HFFc6 (cell line): Measurements from ENCODE around the gene SKIDA1. TPM values are rescaled to one million over a fixed set of nuclear protein-coding genes. Genes with fewer than 3 reads are reported as not detected.

Source experiments
- DNase-seq: peaks from one replicate; pipeline ENCODE4 v3.0.0-alpha.2; 2018
- H3K27ac Mint-ChIP-seq: 2 replicates; pipeline ENCODE4 v1.8.0; 2020; ENCODE audit warnings: mild to moderate bottlenecking, mixed read lengths
- H3K27me3 Mint-ChIP-seq: 2 replicates; pipeline ENCODE4 v1.8.0; 2021; ENCODE audit warnings: mild to moderate bottlenecking, moderate library complexity, mixed read lengths; ENCODE audit not compliant: insufficient read depth
- H3K36me3 Mint-ChIP-seq: 2 replicates; pipeline ENCODE4 v1.8.0; 2021; ENCODE audit warnings: low read depth, mixed read lengths
- H3K4me1 Mint-ChIP-seq: 2 replicates; pipeline ENCODE4 v1.8.0; 2020; ENCODE audit warnings: low read depth, mixed read lengths
- H3K4me3 Mint-ChIP-seq: 2 replicates; pipeline ENCODE4 v1.8.0; 2020; ENCODE audit warnings: mild to moderate bottlenecking, moderate library complexity, mixed read lengths
- H3K9me3 Mint-ChIP-seq: 2 replicates; pipeline ENCODE4 v1.8.0; 2020; ENCODE audit warnings: mild to moderate bottlenecking, mixed read lengths
- total RNA-seq, 6 experiments: library from RNA; stranded (reverse); fragmentation: NEBNext Ultra II Directional; extraction: Animal tissue kit (Norgen Biotek cat#: 25700); gene quantifications; 2 replicates in 1 of 6; 3 replicates in 5 of 6; pipeline ENCODE4 v1.2.3, GENCODE V29; 2021
- TF ChIP-seq, protein P1 (sequence below): fragments of 200-600 bp; sonication (generic); IDR thresholded peaks from 2 replicates; pipeline ENCODE4 v1.5.0; 2021; ENCODE audit warnings: antibody characterized with exemption, mild to moderate bottlenecking

The SKIDA1 gene
- total RNA-seq, 6 experiments from 2014 or later = 0.35 to 0.71 (median 0.46) TPM

DNA sequence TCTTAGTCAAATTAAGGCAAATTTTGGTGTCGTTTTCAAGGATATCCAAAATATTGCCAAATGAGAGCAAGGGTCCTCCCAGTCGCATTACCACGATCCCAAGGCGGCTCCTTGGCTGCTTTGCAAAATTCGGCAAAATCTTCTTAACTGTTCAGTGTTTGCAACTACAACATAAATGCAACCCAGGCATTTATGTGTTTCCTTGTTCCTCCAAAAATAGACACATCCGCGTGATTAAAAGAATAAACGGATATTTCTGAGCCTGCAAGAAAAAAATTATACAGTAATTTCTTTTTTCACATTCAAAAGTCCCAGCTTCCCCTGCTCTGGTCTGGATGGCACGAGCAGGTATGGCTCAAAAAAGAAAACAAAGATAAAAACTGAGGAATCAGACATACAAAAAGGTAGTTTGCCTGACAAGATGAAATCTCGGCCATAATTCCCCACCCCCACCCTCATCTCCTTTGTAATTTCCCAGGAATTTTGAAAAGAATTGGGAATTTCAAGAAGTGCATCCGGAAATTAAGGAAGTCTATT is 6.0 kb downstream of the SKIDA1 start:
- no peak for DNase-seq
- peak overlapping the region; percentile 95 for H3K4me3 Mint-ChIP-seq
- H3K36me3 Mint-ChIP-seq = no peaks in the 10 kb centered on the region
- peak overlapping the region; percentile 87 for H3K27ac Mint-ChIP-seq
- no peaks in the 10 kb centered on the region for H3K9me3 Mint-ChIP-seq
- no peaks in the 10 kb centered on the region for H3K27me3 Mint-ChIP-seq
- TF ChIP-seq, protein P1, sequence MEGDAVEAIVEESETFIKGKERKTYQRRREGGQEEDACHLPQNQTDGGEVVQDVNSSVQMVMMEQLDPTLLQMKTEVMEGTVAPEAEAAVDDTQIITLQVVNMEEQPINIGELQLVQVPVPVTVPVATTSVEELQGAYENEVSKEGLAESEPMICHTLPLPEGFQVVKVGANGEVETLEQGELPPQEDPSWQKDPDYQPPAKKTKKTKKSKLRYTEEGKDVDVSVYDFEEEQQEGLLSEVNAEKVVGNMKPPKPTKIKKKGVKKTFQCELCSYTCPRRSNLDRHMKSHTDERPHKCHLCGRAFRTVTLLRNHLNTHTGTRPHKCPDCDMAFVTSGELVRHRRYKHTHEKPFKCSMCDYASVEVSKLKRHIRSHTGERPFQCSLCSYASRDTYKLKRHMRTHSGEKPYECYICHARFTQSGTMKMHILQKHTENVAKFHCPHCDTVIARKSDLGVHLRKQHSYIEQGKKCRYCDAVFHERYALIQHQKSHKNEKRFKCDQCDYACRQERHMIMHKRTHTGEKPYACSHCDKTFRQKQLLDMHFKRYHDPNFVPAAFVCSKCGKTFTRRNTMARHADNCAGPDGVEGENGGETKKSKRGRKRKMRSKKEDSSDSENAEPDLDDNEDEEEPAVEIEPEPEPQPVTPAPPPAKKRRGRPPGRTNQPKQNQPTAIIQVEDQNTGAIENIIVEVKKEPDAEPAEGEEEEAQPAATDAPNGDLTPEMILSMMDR = no peak
- H3K4me1 Mint-ChIP-seq = peaks cover 67% of the 10 kb centered on the region

DNA sequence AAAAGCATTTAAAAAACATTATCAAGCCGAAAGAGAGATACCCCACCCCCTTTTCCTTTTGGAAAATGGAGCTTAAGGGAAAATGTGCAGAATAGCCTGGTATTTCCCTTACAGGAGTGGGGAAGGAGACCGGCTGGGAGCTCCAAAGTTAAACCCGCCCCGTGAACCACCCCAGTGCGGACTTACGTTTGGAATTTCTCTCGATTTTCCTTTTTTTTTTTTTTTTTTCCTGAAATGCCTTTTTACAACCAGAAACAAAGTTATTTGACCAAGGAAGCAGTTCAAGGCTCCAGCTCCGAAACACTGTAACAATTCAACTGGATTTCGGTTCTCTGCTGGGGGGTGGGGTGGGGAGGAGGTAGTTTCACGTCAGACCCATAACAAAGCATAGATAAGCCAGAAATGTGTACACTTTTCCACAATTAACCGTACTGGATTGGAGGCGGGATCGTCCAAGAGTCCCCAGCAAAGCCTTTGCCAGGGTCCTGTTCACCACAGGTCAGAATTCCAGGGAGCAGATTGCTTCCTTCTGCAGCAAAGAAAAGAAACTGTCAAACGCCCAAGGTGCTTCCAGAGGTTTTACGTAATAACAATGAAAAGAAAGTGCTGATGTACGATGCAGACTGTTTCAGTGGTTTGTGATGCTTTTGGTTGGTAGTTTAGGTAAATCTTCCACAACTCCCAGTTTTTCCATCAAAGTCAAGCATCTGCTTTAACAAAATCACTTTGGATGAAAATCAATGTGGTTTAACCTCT is 6.7 kb downstream of the SKIDA1 start:
- no peak for DNase-seq
- no peaks in the 10 kb centered on the region for H3K9me3 Mint-ChIP-seq
- H3K4me3 Mint-ChIP-seq = peak overlapping the region; percentile 95
- H3K4me1 Mint-ChIP-seq = peaks cover 64% of the 10 kb centered on the region
- peak overlapping the region; percentile 87 for H3K27ac Mint-ChIP-seq
- H3K36me3 Mint-ChIP-seq = no peaks in the 10 kb centered on the region
- TF ChIP-seq, protein P1 = no peak
- no peaks in the 10 kb centered on the region for H3K27me3 Mint-ChIP-seq

DNA sequence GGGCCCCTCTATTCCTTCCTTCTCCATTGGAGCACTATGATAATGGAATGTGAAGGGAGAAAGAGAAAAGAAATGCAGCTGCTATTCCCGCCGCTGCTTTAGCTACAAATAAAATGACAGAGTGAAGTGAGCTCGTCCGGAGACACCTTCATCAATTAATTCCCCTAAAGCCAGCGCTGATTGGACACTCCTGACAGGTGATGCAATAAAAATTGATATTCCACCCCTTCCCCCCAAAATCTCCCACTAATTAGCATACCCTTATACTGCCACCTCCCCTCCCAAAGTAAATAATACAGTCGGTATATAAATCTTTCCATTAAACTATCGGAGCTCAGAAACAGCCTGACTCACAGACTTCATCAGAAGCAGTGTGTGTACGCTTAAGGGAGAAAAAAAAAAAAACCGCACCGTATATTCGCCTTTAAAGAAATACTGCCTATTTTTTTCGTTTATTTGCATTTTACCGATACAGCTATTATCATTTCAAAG is 7.3 kb downstream of the SKIDA1 start:
- peaks cover 58% of the 10 kb centered on the region for H3K4me1 Mint-ChIP-seq
- TF ChIP-seq, protein P1 = no peak
- DNase-seq = no peak
- H3K27ac Mint-ChIP-seq = peak overlapping the region; percentile 87
- H3K27me3 Mint-ChIP-seq = no peaks in the 10 kb centered on the region
- H3K4me3 Mint-ChIP-seq = peak overlapping the region; percentile 95
- no peaks in the 10 kb centered on the region for H3K36me3 Mint-ChIP-seq
- no peaks in the 10 kb centered on the region for H3K9me3 Mint-ChIP-seq

DNA sequence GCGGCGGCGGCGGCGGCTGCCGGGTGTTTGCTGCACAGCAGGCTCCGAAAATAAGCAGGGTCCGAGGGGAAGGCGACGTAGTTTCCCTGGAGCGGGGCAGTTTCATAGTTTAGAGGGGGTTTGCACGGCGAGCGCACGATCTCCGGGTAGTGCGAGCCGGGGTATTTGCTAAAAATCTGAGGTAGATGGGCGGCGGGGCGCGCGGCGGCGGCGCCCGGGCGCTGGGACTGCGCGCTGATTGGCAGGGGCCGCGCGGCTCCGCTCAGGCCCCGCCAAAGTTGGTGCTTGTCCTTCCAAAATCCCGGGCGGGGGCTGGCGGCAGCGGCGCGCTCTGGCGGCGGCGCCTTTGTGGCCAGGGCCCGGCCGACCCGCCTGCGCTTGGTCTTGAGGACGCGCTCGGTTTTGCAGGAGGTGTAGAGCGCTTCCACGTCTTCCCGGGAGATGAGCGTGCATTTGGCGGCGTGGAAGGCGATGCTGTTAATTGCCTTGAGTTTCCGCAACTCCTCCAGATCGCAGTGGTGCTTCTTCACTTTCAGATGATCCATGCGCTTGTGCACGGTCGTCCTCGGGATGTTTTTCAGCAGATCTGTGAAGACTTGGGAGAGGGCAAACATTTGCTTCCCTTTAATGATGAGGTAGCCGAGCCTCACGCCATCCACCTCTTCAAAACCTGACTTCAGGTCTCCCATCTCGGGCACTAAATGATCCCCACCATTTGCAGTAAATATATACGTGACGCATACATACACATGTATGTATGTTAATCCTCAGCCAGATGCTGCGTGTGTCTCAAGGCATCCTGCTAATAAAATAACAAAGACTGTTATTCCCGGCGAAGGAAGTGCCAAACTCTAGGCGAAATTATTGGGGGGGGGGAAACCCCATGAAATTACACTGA is 8.1 kb downstream of the SKIDA1 start:
- TF ChIP-seq, protein P1 = no peak; the same call in 1 of the 2 replicates
- no peak for DNase-seq
- Mint-ChIP-seq H3K4me3 (peak overlapping the region; percentile 95), H3K36me3 (no peaks in the 10 kb centered on the region), H3K4me1 (peaks cover 62% of the 10 kb centered on the region), H3K27me3 (no peaks in the 10 kb centered on the region), H3K27ac (peak overlapping the region; percentile 60), H3K9me3 (no peaks in the 10 kb centered on the region)

DNA sequence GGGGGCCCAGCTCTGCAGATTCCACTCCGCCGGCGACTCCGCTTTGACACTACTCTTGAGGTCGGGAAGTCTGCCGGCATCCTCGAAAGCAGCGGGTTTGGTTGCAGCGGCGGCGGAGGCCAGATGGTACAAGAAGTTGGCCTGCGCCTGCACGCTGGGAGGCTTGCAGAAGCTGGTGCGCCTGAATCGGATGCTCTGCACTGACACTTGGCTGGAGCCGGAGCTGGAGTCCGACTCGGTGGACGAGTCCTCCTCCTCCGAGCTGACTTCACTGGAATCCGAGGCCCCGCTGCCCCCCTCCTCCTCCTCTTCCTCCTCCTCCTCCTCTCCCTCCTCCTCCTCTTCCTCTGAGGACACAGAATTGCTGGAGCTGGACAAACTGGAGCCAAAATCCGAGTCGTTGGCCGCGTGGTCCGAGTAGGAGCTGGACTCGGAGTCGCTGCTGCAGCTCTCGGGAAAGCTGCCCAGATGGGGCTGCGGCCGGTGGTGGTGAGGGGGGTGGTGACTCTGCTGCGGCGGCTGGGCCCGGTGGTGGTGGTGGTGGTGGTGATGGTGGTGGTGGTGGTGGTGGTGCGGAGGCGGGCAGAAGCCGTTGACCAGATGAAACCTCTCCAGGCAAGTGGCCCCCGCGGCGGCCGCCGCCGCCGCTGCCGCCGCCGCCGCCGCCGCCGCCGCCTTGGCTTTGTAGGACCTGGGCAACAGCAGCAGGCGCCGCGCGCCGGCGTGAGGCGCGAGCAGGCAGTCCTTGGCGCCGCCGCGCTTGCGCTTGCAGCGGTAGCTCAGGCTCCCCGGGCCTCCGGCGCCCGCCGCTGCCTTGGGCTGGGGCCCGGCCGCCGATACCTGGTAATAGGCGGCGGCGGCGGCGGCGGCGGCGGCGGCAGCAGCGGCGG is 9.0 kb downstream of the SKIDA1 start:
- peak overlapping the region; percentile 95 for H3K4me3 Mint-ChIP-seq
- H3K27ac Mint-ChIP-seq = peak overlapping the region; percentile 40
- no peak for DNase-seq
- no peaks in the 10 kb centered on the region for H3K9me3 Mint-ChIP-seq
- TF ChIP-seq, protein P1 = no peak
- H3K4me1 Mint-ChIP-seq = peaks cover 71% of the 10 kb centered on the region
- H3K36me3 Mint-ChIP-seq = no peaks in the 10 kb centered on the region
- H3K27me3 Mint-ChIP-seq = no peaks in the 10 kb centered on the region
